GM18868 (cell line): ENCODE data around the gene CHRNA4.

Experiments used
- ATAC-seq: cut with Tn5 transposase; IDR thresholded peaks from one replicate; pipeline ENCODE4 v1.9.1; 2021; ENCODE audit warnings: mild to moderate bottlenecking, moderate library complexity; ENCODE audit not compliant: unreplicated experiment

The CHRNA4 gene

GRCh38 chr20:63364801-63365585, 3.8 kb upstream of the CHRNA4 start:
- no peak for ATAC-seq

DNA sequence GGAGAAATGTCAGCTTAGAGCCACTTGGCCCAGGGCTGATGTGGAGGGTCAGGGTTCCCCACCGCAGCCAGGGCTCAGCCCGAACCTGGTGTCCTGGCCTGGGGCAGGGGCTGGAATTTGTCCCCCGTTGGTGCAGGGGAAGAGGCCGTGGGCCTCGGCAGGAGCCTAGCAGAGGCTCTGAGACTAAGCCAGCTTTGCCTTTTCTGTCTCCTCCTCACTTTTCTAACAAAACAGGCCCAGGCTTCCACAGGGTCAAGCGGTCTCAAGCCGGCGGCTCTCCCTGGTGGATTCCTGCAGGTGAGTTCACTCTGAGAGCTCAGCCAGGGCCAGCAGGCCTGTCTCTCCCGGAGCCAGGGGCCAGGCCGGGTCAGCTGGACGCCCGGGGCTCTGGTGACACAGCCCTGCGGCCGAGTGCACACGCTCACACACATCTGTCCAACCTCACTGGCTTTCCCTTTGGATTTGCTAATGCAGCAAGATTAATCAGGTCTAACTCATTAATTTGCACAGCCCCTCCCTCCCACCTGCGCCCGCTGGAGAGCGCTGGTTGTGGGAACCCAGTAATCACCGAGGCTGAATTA, 2.9 kb upstream of the CHRNA4 start:
- ATAC-seq, result no peak

GRCh38 chr20:63363013-63363957, 2.1 kb upstream of the CHRNA4 start:
- no peak for ATAC-seq

DNA sequence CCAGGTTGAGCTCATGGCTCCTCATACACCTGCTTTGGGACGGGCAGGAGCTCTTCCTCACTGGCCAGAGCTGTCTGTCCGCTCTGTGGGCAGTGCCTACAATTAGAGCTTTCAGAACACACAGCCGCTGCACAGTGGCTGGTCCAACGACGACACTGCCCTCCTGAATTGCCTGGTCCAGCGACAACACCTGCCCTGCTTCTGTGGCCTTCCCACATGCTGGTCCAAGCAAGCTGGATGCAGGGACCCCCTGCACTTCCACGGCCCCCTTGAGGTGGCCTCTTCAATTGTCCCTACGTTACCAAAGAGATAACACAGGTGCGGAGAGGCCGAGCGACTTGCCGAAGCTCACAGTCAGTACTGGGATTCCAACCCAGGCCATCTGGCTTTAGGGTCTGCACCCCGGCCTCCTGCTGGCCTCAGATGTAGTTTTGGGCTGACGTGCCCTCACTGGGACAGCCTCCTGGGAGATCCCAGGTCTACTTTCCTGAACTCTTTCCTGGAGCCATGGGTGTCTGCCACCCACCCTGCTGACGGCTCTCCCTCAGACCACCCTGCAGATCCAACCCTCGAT, 1.4 kb upstream of the CHRNA4 start:
- no peak for ATAC-seq

GRCh38 chr20:63361519-63362435, 628 bp upstream of the CHRNA4 start:
- ATAC-seq, result no peak

DNA sequence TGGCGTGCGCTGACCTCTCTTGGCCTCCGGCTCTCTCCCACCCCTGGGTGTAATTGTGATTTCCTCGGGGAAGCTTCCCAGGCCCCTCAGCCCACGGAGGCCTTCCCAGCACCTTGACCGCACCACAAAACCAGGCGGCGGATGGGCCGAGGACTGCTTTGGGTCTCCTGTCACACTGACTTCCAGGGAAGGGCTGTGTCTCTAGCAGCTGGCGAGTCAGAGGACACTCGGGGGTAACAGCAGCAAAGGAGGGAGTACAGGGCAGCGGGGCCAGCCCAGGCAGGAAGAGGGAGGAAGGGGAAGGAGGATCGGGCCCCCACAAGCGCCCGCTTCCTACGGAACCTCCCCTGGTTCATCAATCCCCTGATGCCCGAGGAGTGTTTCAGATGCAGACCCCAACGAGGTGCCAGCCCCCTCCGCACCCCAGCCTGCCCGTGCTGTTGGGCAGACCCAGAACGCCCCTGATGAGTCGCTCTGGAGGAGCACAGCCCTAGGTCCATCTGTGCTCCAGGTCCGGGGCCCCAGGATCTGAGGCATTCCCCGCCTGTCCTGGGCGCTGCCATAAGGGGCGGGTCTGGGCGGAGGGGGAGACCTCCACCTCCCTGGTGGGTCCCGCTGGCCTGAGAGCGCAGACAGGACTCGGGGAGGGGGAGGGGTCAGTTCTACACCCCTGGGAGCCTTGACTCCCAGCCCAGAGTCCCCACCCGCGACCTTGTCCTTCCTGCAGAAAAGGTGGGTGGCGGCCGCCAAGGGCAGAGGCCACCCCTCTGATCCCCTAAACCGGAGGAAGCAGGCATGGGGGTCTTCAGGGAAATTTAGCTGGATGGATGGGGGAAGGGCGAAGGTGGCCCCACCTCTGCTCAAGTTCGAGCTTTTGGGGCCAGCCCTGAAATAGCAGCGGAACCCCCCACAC, 956 bp downstream of the CHRNA4 start:
- ATAC-seq, result no peak

GRCh38 chr20:63359164-63359934, 1.8 kb downstream of the CHRNA4 start:
- ATAC-seq, result no peak

DNA sequence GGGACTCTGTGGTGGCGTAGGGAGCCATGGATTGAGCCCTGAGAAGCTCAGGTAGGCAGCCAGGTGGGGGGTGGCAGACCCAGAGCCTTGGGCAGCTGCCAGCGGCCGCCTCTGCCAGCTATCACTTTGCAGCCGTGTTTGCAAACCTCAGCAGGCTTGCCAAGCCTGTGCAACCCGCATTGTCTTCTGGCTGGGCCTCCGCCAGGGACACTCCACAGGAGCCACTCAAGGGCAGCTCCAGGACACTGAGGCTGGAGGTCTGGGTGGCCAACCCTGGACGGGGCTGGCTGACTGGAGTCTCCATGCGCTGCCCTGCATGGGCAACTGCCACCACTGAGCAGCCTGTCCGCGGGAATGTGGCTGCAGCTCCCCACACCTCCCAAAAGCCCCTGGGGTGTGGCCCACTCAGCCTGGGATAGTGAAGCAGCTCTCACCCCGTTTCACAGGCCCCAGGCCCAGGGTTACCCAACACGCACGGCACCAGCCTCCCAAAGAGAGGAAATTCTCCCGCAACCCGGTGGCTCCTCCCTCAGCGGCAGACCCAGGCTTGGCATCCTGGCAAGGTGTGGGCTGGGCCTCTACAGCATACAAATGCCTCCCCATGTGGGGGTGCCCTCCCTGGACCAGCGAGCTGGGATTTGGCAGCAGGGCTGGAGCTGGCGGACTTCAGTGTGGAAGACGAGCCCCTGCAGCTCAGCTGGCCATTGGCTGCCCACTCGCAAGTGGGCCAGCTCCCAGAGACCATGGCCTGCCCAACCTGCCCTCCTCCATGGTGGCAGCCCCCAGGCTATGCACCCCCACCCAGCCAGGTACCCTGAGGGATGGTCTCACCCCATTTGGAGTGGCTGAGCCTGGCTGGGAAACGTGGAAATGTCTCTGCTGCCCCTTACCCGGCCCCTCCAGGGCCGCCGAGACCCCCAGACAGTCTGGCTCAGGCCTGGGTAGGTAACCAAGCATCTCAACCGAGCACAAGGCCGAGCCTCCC, 2.9 kb downstream of the CHRNA4 start:
- ATAC-seq, result no peak

- ATAC-seq, result no peak
Observed at GRCh38 chr20:63356931-63357879, 3.9 kb downstream of the CHRNA4 start.

DNA sequence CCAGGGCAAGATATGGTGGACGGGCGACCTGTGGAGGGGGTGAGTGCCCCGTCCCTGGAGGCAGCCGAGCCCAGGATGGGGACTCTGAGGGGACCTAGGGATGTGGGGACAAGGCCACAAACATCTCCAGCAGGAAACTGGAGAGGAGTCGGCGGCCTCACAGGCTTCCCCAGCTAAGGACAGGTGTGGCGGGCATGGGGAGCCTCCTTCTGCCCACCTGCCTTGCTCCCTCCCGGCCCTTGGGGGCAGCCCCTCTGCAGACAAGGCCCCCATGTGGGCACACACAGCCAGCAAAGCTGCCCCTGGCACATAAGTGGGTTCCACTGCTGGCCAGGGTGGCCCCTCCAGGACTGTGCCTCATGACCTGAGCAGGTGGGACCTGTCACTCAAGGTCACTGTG, 4.6 kb downstream of the CHRNA4 start:
- no peak for ATAC-seq

- no peak for ATAC-seq
Observed at GRCh38 chr20:63355781-63356295, 5.3 kb downstream of the CHRNA4 start.

GRCh38 chr20:63354636-63355350, 6.4 kb downstream of the CHRNA4 start:
- no peak for ATAC-seq

GRCh38 chr20:63352811-63353221, 8.3 kb downstream of the CHRNA4 start:
- ATAC-seq, result no peak

- ATAC-seq, result no peak
Observed at GRCh38 chr20:63351811-63352591, 9.1 kb downstream of the CHRNA4 start.
